Spleen (tissue), 11 donors: ENCODE measurements around the gene RGS6. TPM values are rescaled to one million over a fixed set of nuclear protein-coding genes. Genes with fewer than 3 reads are reported as not detected.
A peak's percentile ranks its signal among the peaks of the same experiment; 100 is the strongest.

Source experiments
- DNase-seq: peaks from one replicate; pipeline ENCODE4 v3.0.0-alpha.2; 2020
- H3K27ac ChIP-seq, 8 donors: fragments of 200-600 bp; sonication (generic) in 7 of 8; 1 replicate in 4 of 8; 2 replicates in 4 of 8; pipeline versions ENCODE4 v1.5.0 to v1.8.0; 2016 to 2021; ENCODE audit warnings: inconsistent platforms in 4 of 8, mild to moderate bottlenecking in 4 of 8, moderate library complexity in 1 of 8
- H3K27me3 ChIP-seq, 7 donors: fragments of 200-600 bp; sonication (generic) in 6 of 7; replicated peaks in 1 of 7; 1 replicate in 4 of 7; 2 replicates in 3 of 7; pipeline versions ENCODE4 v1.5.0 to v1.8.0; 2016 to 2021; ENCODE audit warnings: inconsistent platforms in 3 of 7, mild to moderate bottlenecking in 1 of 7
- H3K36me3 ChIP-seq, 6 donors: fragments of 200-600 bp; sonication (generic) in 5 of 6; 1 replicate in 4 of 6; 2 replicates in 2 of 6; pipeline versions ENCODE4 v1.5.0 to v1.8.0; 2016 to 2021; ENCODE audit warnings: inconsistent platforms in 2 of 6
- H3K4me1 ChIP-seq, 6 donors: fragments of 200-600 bp; sonication (generic) in 5 of 6; 1 replicate in 3 of 6; 2 replicates in 3 of 6; pipeline versions ENCODE4 v1.5.0 to v1.8.0; 2016 to 2021; ENCODE audit warnings: inconsistent platforms in 3 of 6
- H3K4me3 ChIP-seq, 8 donors: fragments of 200-600 bp; sonication (generic) in 7 of 8; 1 replicate in 4 of 8; 2 replicates in 4 of 8; pipeline versions ENCODE4 v1.5.0 to v1.8.0; 2016 to 2021; ENCODE audit warnings: inconsistent platforms in 4 of 8, mild to moderate bottlenecking in 4 of 8, moderate library complexity in 2 of 8
- H3K9me3 ChIP-seq, 8 donors: fragments of 200-600 bp; sonication (generic) in 7 of 8; 1 replicate in 4 of 8; 2 replicates in 4 of 8; pipeline versions ENCODE4 v1.5.0 to v1.8.0; 2016 to 2021; ENCODE audit warnings: inconsistent platforms in 4 of 8
- CTCF ChIP-seq, 11 experiments: fragments of 200-600 bp in 7 of 11; fragments of 450-650 bp in 4 of 11; sonication (generic) in 4 of 11; IDR thresholded peaks in 8 of 11; conservative IDR thresholded peaks in 3 of 11; 1 replicate in 7 of 11; 2 replicates in 4 of 11; pipeline versions ENCODE4 v1.4.0 to v1.8.0; 2016 to 2021; ENCODE audit warnings: antibody characterized with exemption in 11 of 11, inconsistent platforms in 4 of 11, mild to moderate bottlenecking in 1 of 11
- POLR2A ChIP-seq, 3 donors: fragments of 450-650 bp; IDR thresholded peaks; one replicate each; pipeline ENCODE4 v1.5.1; 2017; ENCODE audit warnings: antibody characterized with exemption in 3 of 3, mild to moderate bottlenecking in 1 of 3
- POLR2AphosphoS5 ChIP-seq, 3 donors: sonication (generic); formaldehyde crosslinking; IDR thresholded peaks; one replicate each; pipeline ENCODE4 v1.5.1; 2017; ENCODE audit warnings: antibody characterized with exemption in 3 of 3
- WGBS, 5 donors: extraction: QIAGEN DNeasy Blood & Tissue Kit in 3 of 5; methylation state at CpG; one replicate each; pipeline versions ENCODE4 v1.1.5 to v1.1.7; 2013 to 2018; 5-methylcytosine and 5-hydroxymethylcytosine counted together
- intact Hi-C: fragments of 100-400 bp; cut with DNase I; formaldehyde crosslinking; loops from one replicate; pipeline ENCODE4 v1.15.0; 2023; ENCODE audit warnings: low total_unique reads
- polyA plus RNA-seq, 3 donors: library from polyadenylated mRNA; stranded (reverse); fragments of 200-250 nt; gene quantifications; one replicate each; pipeline ENCODE4 v1.2.1, GENCODE V29; 2013
- total RNA-seq, 7 donors: library from RNA; depleted of rRNA in 3 of 7; stranded (reverse); fragments of >200 nt in 3 of 7; fragmentation: NEBNext Ultra II Directional in 4 of 7; extraction: Animal tissue kit (Norgen Biotek cat#: 25700) in 4 of 7; gene quantifications; one replicate each; pipeline versions ENCODE4 v1.1.0 to v1.2.1, GENCODE V29; 2016 to 2021
- donor health status: healthy with polysubstance abuse.
- donor health status: DM: no; HTN: no; CAD: no; lungs with moderate emphysema.
- donor health status: DM: no; HTN: no; CAD: no.
- donor health status: Bipolar disorder and iron deficiency.
- donor health status: healthy.
- donor health status: DM: no; HTN: no; CAD: no.
- donor health status: DM: yes; HTN: yes; CAD: no.

Gene RGS6
- total and polyA plus RNA-seq, 10 donors = 0.20 to 8.1 (median 2.3) TPM

- intact Hi-C loops = no loop called here
- Histone ChIP-seq H3K27me3 (peaks cover 0 to under 1% (median 0%) of the 10 kb centered on the region in 7 donors), H3K27ac (no peak overlapping the region), H3K9me3 (peaks cover 3 to 49% (median 41%) of the 10 kb centered on the region in 8 donors), H3K4me1 (no peaks in the 10 kb centered on the region), H3K4me3 (no peak overlapping the region), H3K36me3 (no peaks in the 10 kb centered on the region)
- no peak for TF ChIP-seq CTCF (IDR thresholded peaks at IDR 0.05 in 8 of 11, conservative IDR thresholded peaks at IDR 0.05 in 3 of 11)
- TF ChIP-seq POLR2A (IDR thresholded peaks at IDR 0.05) = no peak
- no peak for TF ChIP-seq POLR2AphosphoS5 (IDR thresholded peaks at IDR 0.05)
- no peak for DNase-seq
- WGBS, 5 donors = 85 to 94% (median 91%) methylated on average over 4 of the region's 4 CpGs
Observed at GRCh38 chr14:72284176-72284575, 351.9 kb downstream of the RGS6 start.

- H3K27ac ChIP-seq = no peak overlapping the region
- no peaks in the 10 kb centered on the region for H3K36me3 ChIP-seq
- H3K27me3 ChIP-seq = peaks cover 0 to 15% (median 0%) of the 10 kb centered on the region in 7 donors
- no peak overlapping the region for H3K4me3 ChIP-seq
- H3K9me3 ChIP-seq = peaks cover 0 to 18% (median 14%) of the 10 kb centered on the region in 8 donors
- peaks cover 0 to 6% (median 0%) of the 10 kb centered on the region in 6 donors for H3K4me1 ChIP-seq
- 30 to 37% (median 33%) methylated on average over 4 of the region's 4 CpGs for WGBS, 5 donors
- DNase-seq = no peak
- intact Hi-C loops = no loop called here
- TF ChIP-seq CTCF (IDR thresholded peaks at IDR 0.05 in 8 of 11, conservative IDR thresholded peaks at IDR 0.05 in 3 of 11) = no peak
- TF ChIP-seq POLR2A (IDR thresholded peaks at IDR 0.05) = no peak
- no peak for TF ChIP-seq POLR2AphosphoS5 (IDR thresholded peaks at IDR 0.05)
Observed at GRCh38 chr14:72290241-72290640, 358.0 kb downstream of the RGS6 start.

- H3K9me3 ChIP-seq = peaks cover 0 to 6% (median 0%) of the 10 kb centered on the region in 8 donors
- no peak for DNase-seq
- peaks cover 0 to 15% (median 0%) of the 10 kb centered on the region in 7 donors for H3K27me3 ChIP-seq
- H3K4me1 ChIP-seq = peaks cover 0 to 6% (median 0%) of the 10 kb centered on the region in 6 donors
- TF ChIP-seq POLR2A (IDR thresholded peaks at IDR 0.05) (no peak), CTCF (IDR thresholded peaks at IDR 0.05 in 8 of 11, conservative IDR thresholded peaks at IDR 0.05 in 3 of 11) (peak in 10 of 11 experiments; percentile 29 to 72 (median 56)), POLR2AphosphoS5 (IDR thresholded peaks at IDR 0.05) (no peak)
- WGBS, 5 donors = 66 to 76% (median 69%) methylated on average over 16 of the region's 16 CpGs
- no peak overlapping the region for H3K4me3 ChIP-seq
- no peak overlapping the region for H3K27ac ChIP-seq
- intact Hi-C loops = no loop called here
- H3K36me3 ChIP-seq = no peaks in the 10 kb centered on the region
Observed at GRCh38 chr14:72291908-72292688, 359.9 kb downstream of the RGS6 start.

- intact Hi-C loops = no loop called here
- DNase-seq = no peak
- Histone ChIP-seq H3K27ac (no peak overlapping the region), H3K9me3 (peaks cover 0 to 6% (median 0%) of the 10 kb centered on the region in 8 donors), H3K4me1 (peaks cover 0 to 6% (median 0%) of the 10 kb centered on the region in 6 donors), H3K36me3 (no peaks in the 10 kb centered on the region), H3K27me3 (peaks cover 0 to 15% (median 0%) of the 10 kb centered on the region in 7 donors), H3K4me3 (no peak overlapping the region)
- 35 to 55% (median 40%) methylated on average over 1 of the region's 1 CpG for WGBS, 5 donors
- TF ChIP-seq CTCF (IDR thresholded peaks at IDR 0.05 in 8 of 11, conservative IDR thresholded peaks at IDR 0.05 in 3 of 11) (peak in 1 of 11 experiments; percentile 18), POLR2A (IDR thresholded peaks at IDR 0.05) (no peak)
Observed at GRCh38 chr14:72292689-72293024, 360.4 kb downstream of the RGS6 start.
